Measurements from ENCODE around the gene NFYC.

GRCh38 chr1:40711465-40712404 lies 20.2 kb downstream of the NFYC start:
- TF ChIP-seq ZNF274 (IDR thresholded peaks at IDR 0.05; ENCODE audit: borderline replicate concordance, extremely low read depth, low read length) (no peak), YY1 (IDR thresholded peaks at IDR 0.05; ENCODE audit: low read depth, low read length) (no peak)
- TF ChIP-seq, protein P1, sequence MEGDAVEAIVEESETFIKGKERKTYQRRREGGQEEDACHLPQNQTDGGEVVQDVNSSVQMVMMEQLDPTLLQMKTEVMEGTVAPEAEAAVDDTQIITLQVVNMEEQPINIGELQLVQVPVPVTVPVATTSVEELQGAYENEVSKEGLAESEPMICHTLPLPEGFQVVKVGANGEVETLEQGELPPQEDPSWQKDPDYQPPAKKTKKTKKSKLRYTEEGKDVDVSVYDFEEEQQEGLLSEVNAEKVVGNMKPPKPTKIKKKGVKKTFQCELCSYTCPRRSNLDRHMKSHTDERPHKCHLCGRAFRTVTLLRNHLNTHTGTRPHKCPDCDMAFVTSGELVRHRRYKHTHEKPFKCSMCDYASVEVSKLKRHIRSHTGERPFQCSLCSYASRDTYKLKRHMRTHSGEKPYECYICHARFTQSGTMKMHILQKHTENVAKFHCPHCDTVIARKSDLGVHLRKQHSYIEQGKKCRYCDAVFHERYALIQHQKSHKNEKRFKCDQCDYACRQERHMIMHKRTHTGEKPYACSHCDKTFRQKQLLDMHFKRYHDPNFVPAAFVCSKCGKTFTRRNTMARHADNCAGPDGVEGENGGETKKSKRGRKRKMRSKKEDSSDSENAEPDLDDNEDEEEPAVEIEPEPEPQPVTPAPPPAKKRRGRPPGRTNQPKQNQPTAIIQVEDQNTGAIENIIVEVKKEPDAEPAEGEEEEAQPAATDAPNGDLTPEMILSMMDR (IDR thresholded peaks at IDR 0.05; ENCODE audit: control extremely low read depth in 1 of 3, insufficient read depth in 1 of 3, low read depth in 1 of 3, low read length in 3 of 3): no peak
